HG03045 (cell line): ENCODE results near the gene RNF145.

Experiments used
- ATAC-seq: cut with Tn5 transposase; IDR thresholded peaks from one replicate; pipeline ENCODE4 v1.9.1; 2021; ENCODE audit warnings: mild to moderate bottlenecking, moderate library complexity; ENCODE audit not compliant: unreplicated experiment

RNF145 gene

GRCh38 chr5:159218595-159219023 lies 9.3 kb upstream of the RNF145 start:
- no peak for ATAC-seq

- ATAC-seq: no peak
Measured at GRCh38 chr5:159217236-159217635, 7.9 kb upstream of the RNF145 start.

- no peak for ATAC-seq
Measured at GRCh38 chr5:159216454-159216853, 7.1 kb upstream of the RNF145 start.

GRCh38 chr5:159215886-159216285 lies 6.5 kb upstream of the RNF145 start:
- no peak for ATAC-seq

GRCh38 chr5:159214486-159215271 lies 5.3 kb upstream of the RNF145 start:
- ATAC-seq: no peak

GRCh38 chr5:159212657-159213462 lies 3.5 kb upstream of the RNF145 start:
- no peak for ATAC-seq

GRCh38 chr5:159211729-159212174 lies 2.4 kb upstream of the RNF145 start:
- no peak for ATAC-seq

- ATAC-seq: no peak
Measured at GRCh38 chr5:159210846-159211245, 1.5 kb upstream of the RNF145 start.

- ATAC-seq: no peak
Measured at GRCh38 chr5:159210210-159210661, 883 bp upstream of the RNF145 start.

GRCh38 chr5:159208514-159209437 lies 577 bp downstream of the RNF145 start:
- peak; percentile 20 for ATAC-seq

- ATAC-seq: peak; percentile 50
Measured at GRCh38 chr5:159207686-159208513, 1.5 kb downstream of the RNF145 start.

- ATAC-seq: no peak
Measured at GRCh38 chr5:159207222-159207685, 2.1 kb downstream of the RNF145 start.

GRCh38 chr5:159206818-159207217 lies 2.5 kb downstream of the RNF145 start:
- ATAC-seq: no peak

GRCh38 chr5:159206368-159206767 lies 3.0 kb downstream of the RNF145 start:
- no peak for ATAC-seq

- ATAC-seq: no peak
Measured at GRCh38 chr5:159203351-159203750, 6.0 kb downstream of the RNF145 start.

GRCh38 chr5:159202151-159202550 lies 7.2 kb downstream of the RNF145 start:
- no peak for ATAC-seq

GRCh38 chr5:159199780-159200179 lies 9.6 kb downstream of the RNF145 start:
- no peak for ATAC-seq

- ATAC-seq: no peak
Measured at GRCh38 chr5:159199225-159199624, 10.1 kb downstream of the RNF145 start.

- peak; percentile 93 for ATAC-seq
Measured at GRCh38 chr5:159198063-159199036, 11.0 kb downstream of the RNF145 start.
